Globus pallidus (tissue), 1 donor: ENCODE measurements around the gene GPC3.

Experiments used
- DNase-seq: peaks from one replicate; pipeline ENCODE4 v3.0.0-alpha.2; 2015; ENCODE audit warnings: low spot score

The GPC3 gene

GRCh38 chrX:133884430-133885394 is 100.7 kb downstream of the GPC3 start:
- no peak for DNase-seq

GRCh38 chrX:133881893-133882292 is 103.5 kb downstream of the GPC3 start:
- no peak for DNase-seq

GRCh38 chrX:133881007-133881406 is 104.4 kb downstream of the GPC3 start:
- DNase-seq = no peak

- DNase-seq = no peak
Observed at GRCh38 chrX:133880032-133880443, 105.4 kb downstream of the GPC3 start.

- no peak for DNase-seq
Observed at GRCh38 chrX:133878710-133879109, 106.7 kb downstream of the GPC3 start.

- no peak for DNase-seq
Observed at GRCh38 chrX:133876646-133877045, 108.7 kb downstream of the GPC3 start.

GRCh38 chrX:133869270-133869669 is 116.1 kb downstream of the GPC3 start:
- no peak for DNase-seq

GRCh38 chrX:133868682-133869081 is 116.7 kb downstream of the GPC3 start:
- DNase-seq = no peak

GRCh38 chrX:133868250-133868649 is 117.1 kb downstream of the GPC3 start:
- DNase-seq = no peak

GRCh38 chrX:133865761-133866471 is 119.5 kb downstream of the GPC3 start:
- DNase-seq = no peak

GRCh38 chrX:133864236-133864635 is 121.2 kb downstream of the GPC3 start:
- no peak for DNase-seq

GRCh38 chrX:133859860-133860259 is 125.5 kb downstream of the GPC3 start:
- DNase-seq = no peak

- no peak for DNase-seq
Observed at GRCh38 chrX:133859336-133859735, 126.1 kb downstream of the GPC3 start.

- no peak for DNase-seq
Observed at GRCh38 chrX:133857640-133858269, 127.6 kb downstream of the GPC3 start.

- DNase-seq = no peak
Observed at GRCh38 chrX:133856819-133857218, 128.6 kb downstream of the GPC3 start.

GRCh38 chrX:133854290-133854689 is 131.1 kb downstream of the GPC3 start:
- no peak for DNase-seq

- DNase-seq = no peak
Observed at GRCh38 chrX:133852837-133853356, 132.5 kb downstream of the GPC3 start.

GRCh38 chrX:133852401-133852800 is 133.0 kb downstream of the GPC3 start:
- no peak for DNase-seq

GRCh38 chrX:133850399-133850798 is 135.0 kb downstream of the GPC3 start:
- no peak for DNase-seq

GRCh38 chrX:133849676-133850075 is 135.7 kb downstream of the GPC3 start:
- DNase-seq = no peak

- no peak for DNase-seq
Observed at GRCh38 chrX:133847340-133847994, 137.9 kb downstream of the GPC3 start.

- DNase-seq = no peak
Observed at GRCh38 chrX:133846311-133846710, 139.1 kb downstream of the GPC3 start.
